GM23338 (cell line): ENCODE measurements around the gene XPNPEP1. TPM values are rescaled to one million over a fixed set of nuclear protein-coding genes. Genes with fewer than 3 reads are reported as not detected.

Experiments
- ATAC-seq: fragments of 200-7000 bp; cut with Tn5 transposase; 3 replicates; pipeline ENCODE4 v1.9.1; 2020
- DNase-seq: peaks from one replicate; pipeline ENCODE4 v3.0.0-alpha.2; 2015; ENCODE audit warnings: low spot score
- H2AFZ ChIP-seq: fragments of 200-600 bp; sonication (generic); 2 replicates; pipeline ENCODE4 v1.8.0; 2016; ENCODE audit warnings: antibody characterized with exemption, mild to moderate bottlenecking, moderate library complexity
- H3F3A ChIP-seq: fragments of 200-600 bp; sonication (generic); replicated peaks from 2 replicates; pipeline ENCODE4 v1.8.0; 2017; ENCODE audit warnings: antibody characterized with exemption, mixed run types, low read depth
- H3K27ac ChIP-seq: fragments of 200-600 bp; sonication (generic); 2 replicates; pipeline ENCODE4 v1.6.1; 2016; ENCODE audit warnings: low read depth
- H3K27me3 ChIP-seq: fragments of 200-600 bp; sonication (generic); 2 replicates; pipeline ENCODE4 v1.8.0; 2016; ENCODE audit warnings: mild to moderate bottlenecking, mixed run types, moderate library complexity; ENCODE audit not compliant: insufficient read depth
- H3K36me3 ChIP-seq: fragments of 200-600 bp; sonication (generic); 2 replicates; pipeline ENCODE4 v1.8.0; 2016; ENCODE audit warnings: mild to moderate bottlenecking; ENCODE audit not compliant: insufficient read depth
- H3K4me1 ChIP-seq: fragments of 200-600 bp; sonication (generic); 2 replicates; pipeline ENCODE4 v1.8.0; 2016; ENCODE audit warnings: mild to moderate bottlenecking, moderate library complexity; ENCODE audit not compliant: insufficient read depth
- H3K4me2 ChIP-seq: fragments of 200-600 bp; sonication (generic); 2 replicates; pipeline ENCODE4 v1.7.1; 2017; ENCODE audit warnings: mixed run types
- H3K4me3 ChIP-seq: fragments of 200-600 bp; sonication (generic); 2 replicates; pipeline ENCODE4 v1.6.1; 2016; ENCODE audit warnings: mixed run types
- H3K79me2 ChIP-seq: fragments of 200-600 bp; sonication (generic); replicated peaks from 2 replicates; pipeline ENCODE4 v1.8.0; 2017; ENCODE audit warnings: mild to moderate bottlenecking; ENCODE audit not compliant: insufficient read depth
- H3K9me2 ChIP-seq: fragments of 200-600 bp; sonication (generic); 2 replicates; pipeline ENCODE4 v1.8.0; 2017; ENCODE audit not compliant: insufficient read depth
- H4K20me1 ChIP-seq: fragments of 200-600 bp; sonication (generic); replicated peaks from 2 replicates; pipeline ENCODE4 v1.8.0; 2017; ENCODE audit warnings: mild to moderate bottlenecking; ENCODE audit not compliant: insufficient read depth
- H3K27ac Mint-ChIP-seq: 2 replicates; pipeline ENCODE4 v1.8.0; 2020; ENCODE audit warnings: inconsistent platforms, mild to moderate bottlenecking, moderate library complexity, mixed read lengths
- H3K27me3 Mint-ChIP-seq: 3 replicates; pipeline ENCODE4 v1.8.0; 2022; ENCODE audit warnings: low read depth, mild to moderate bottlenecking, moderate library complexity, mixed read lengths, inconsistent platforms; ENCODE audit not compliant: insufficient read depth, poor library complexity
- H3K36me3 Mint-ChIP-seq: 3 replicates; pipeline ENCODE4 v1.8.0; 2021; ENCODE audit warnings: low read depth, mild to moderate bottlenecking, inconsistent platforms, moderate library complexity, mixed read lengths
- H3K4me1 Mint-ChIP-seq: 3 replicates; pipeline ENCODE4 v1.8.0; 2020; ENCODE audit warnings: mild to moderate bottlenecking, inconsistent platforms, mixed read lengths
- H3K4me3 Mint-ChIP-seq: 3 replicates; pipeline ENCODE4 v1.8.0; 2021; ENCODE audit warnings: moderate library complexity, mild to moderate bottlenecking, inconsistent platforms, mixed read lengths
- H3K9me3 Mint-ChIP-seq: 3 replicates; pipeline ENCODE4 v1.8.0; 2020; ENCODE audit warnings: moderate library complexity, mild to moderate bottlenecking, inconsistent platforms, mixed read lengths
- CREB1 ChIP-seq: fragments of 250-450 bp; sonication (Bioruptor Pico); IDR thresholded peaks from 2 replicates; pipeline ENCODE4 v1.5.0; 2020; ENCODE audit warnings: low read depth, mild to moderate bottlenecking, moderate library complexity
- CTCF ChIP-seq, 2 experiments: fragments of 200-600 bp in 1 of 2; sonication (generic) in 1 of 2; conservative IDR thresholded peaks; 2 replicates each; pipeline versions ENCODE4 v1.5.1 to v1.6.1; 2016 to 2017; ENCODE audit warnings: antibody characterized with exemption in 2 of 2, low read depth in 2 of 2, mild to moderate bottlenecking in 2 of 2, moderate library complexity in 1 of 2
- EZH2 ChIP-seq: fragments of 200-600 bp; sonication (generic); IDR thresholded peaks from one replicate; pipeline ENCODE4 v1.8.0; 2017; ENCODE audit warnings: antibody characterized with exemption, mild to moderate bottlenecking, low read depth; ENCODE audit not compliant: unreplicated experiment
- EZH2phosphoT487 ChIP-seq: fragments of 200-600 bp; sonication (generic); IDR thresholded peaks from one replicate; pipeline ENCODE4 v1.8.1; 2018; ENCODE audit warnings: antibody characterized with exemption; ENCODE audit not compliant: unreplicated experiment
- JUNB ChIP-seq: IDR thresholded peaks from one replicate; pipeline ENCODE4 v1.6.1; 2016; ENCODE audit warnings: antibody characterized with exemption; ENCODE audit not compliant: unreplicated experiment
- NANOG ChIP-seq: IDR thresholded peaks from 2 replicates; pipeline ENCODE4 v1.6.1; 2016; ENCODE audit warnings: antibody characterized with exemption, borderline replicate concordance
- POLR2AphosphoS5 ChIP-seq: IDR thresholded peaks from 2 replicates; pipeline ENCODE4 v1.6.1; 2016; ENCODE audit warnings: antibody characterized with exemption, low read depth
- REST ChIP-seq: IDR thresholded peaks from one replicate; pipeline ENCODE4 v1.6.1; 2018; ENCODE audit warnings: antibody characterized with exemption; ENCODE audit not compliant: unreplicated experiment
- STAT1 ChIP-seq: IDR thresholded peaks from one replicate; pipeline ENCODE4 v1.6.1; 2016; ENCODE audit warnings: antibody characterized with exemption; ENCODE audit not compliant: unreplicated experiment
- ZNF114 ChIP-seq: fragments of 250-450 bp; sonication (Bioruptor Pico); IDR thresholded peaks from 2 replicates; pipeline ENCODE4 v1.5.0; 2020; ENCODE audit warnings: mild to moderate bottlenecking, moderate library complexity
- polyA plus RNA-seq: library from polyadenylated mRNA; unstranded; fragments of >200 nt; fragmentation: Nextera tagmentation; extraction: Ambion mirVana; gene quantifications from 2 replicates; pipeline ENCODE4 v1.2.1, GENCODE V29; 2016
- total RNA-seq: library from RNA; depleted of rRNA; stranded (reverse); fragments of >200 nt; shearing (Covaris generic); gene quantifications from 2 replicates; pipeline ENCODE4 v1.2.3, GENCODE V29; 2014

XPNPEP1 gene
- total and polyA plus RNA-seq, 2 experiments from 2014 or later: 17.5 to 55.8 TPM

GRCh38 chr10:109895848-109896247 lies 27.5 kb downstream of the XPNPEP1 start:
- Histone ChIP-seq H3K9me2 (peaks cover 5% of the 10 kb centered on the region; the same call in 1 of the 2 replicates), H4K20me1 (0 out of 2 replicates have a peak, but pooled peaks cover 6% of the 10 kb centered on the region), H3K79me2 (peaks cover 3% of the 10 kb centered on the region; the same call in 1 of the 2 replicates), H3K4me2 (no peak overlapping the region), H3F3A (no peaks in the 10 kb centered on the region), H3K4me3 (no peak overlapping the region), H3K27ac (no peak overlapping the region), H3K4me1 (no peaks in the 10 kb centered on the region; the same call in 1 of the 2 replicates), H3K36me3 (peaks cover 7% of the 10 kb centered on the region), H3K27me3 (no peaks in the 10 kb centered on the region), H2AFZ (no peak overlapping the region)
- Mint-ChIP-seq H3K9me3 (no peaks in the 10 kb centered on the region), H3K36me3 (peaks cover 34% of the 10 kb centered on the region), H3K27ac (no peak overlapping the region), H3K4me3 (no peak overlapping the region), H3K4me1 (peaks cover 27% of the 10 kb centered on the region; the same call in 2 of the 3 replicates), H3K27me3 (peaks cover 4% of the 10 kb centered on the region)
- no peak for TF ChIP-seq CTCF (conservative IDR thresholded peaks at IDR 0.05; ENCODE audit: low read depth in 2 of 2)
- TF ChIP-seq CREB1 (CRISPR knock-in tag): no peak
- ATAC-seq (no peak), DNase-seq (no peak)

GRCh38 chr10:109895095-109895818 lies 28.1 kb downstream of the XPNPEP1 start:
- ATAC-seq (no peak; the same call in 2 of the 3 replicates), DNase-seq (no peak)
- Mint-ChIP-seq H3K9me3 (no peaks in the 10 kb centered on the region), H3K27ac (no peak overlapping the region; the same call in 1 of the 2 replicates), H3K36me3 (peaks cover 30% of the 10 kb centered on the region), H3K4me3 (no peak overlapping the region), H3K4me1 (peaks cover 27% of the 10 kb centered on the region; the same call in 2 of the 3 replicates), H3K27me3 (peaks cover 2% of the 10 kb centered on the region)
- H3K27me3 ChIP-seq: no peaks in the 10 kb centered on the region
- H3F3A ChIP-seq: no peaks in the 10 kb centered on the region
- H3K36me3 ChIP-seq: peaks cover 8% of the 10 kb centered on the region
- peaks cover 5% of the 10 kb centered on the region; the same call in 1 of the 2 replicates for H3K9me2 ChIP-seq
- H3K4me3 ChIP-seq: no peak overlapping the region
- H4K20me1 ChIP-seq: 0 out of 2 replicates have a peak, but pooled peaks cover 6% of the 10 kb centered on the region
- H3K27ac ChIP-seq: no peak overlapping the region
- no peak overlapping the region for H3K4me2 ChIP-seq
- no peak overlapping the region for H2AFZ ChIP-seq
- no peaks in the 10 kb centered on the region; the same call in 1 of the 2 replicates for H3K4me1 ChIP-seq
- H3K79me2 ChIP-seq: peaks cover 3% of the 10 kb centered on the region; the same call in 1 of the 2 replicates
- TF ChIP-seq EZH2 (no peak), NANOG (no peak), POLR2AphosphoS5 (no peak), CREB1 (CRISPR knock-in tag) (no peak), ZNF114 (CRISPR knock-in tag) (no peak), EZH2phosphoT487 (no peak), REST (no peak), STAT1 (no peak), JUNB (no peak)
